Panc1 (cell line): ENCODE measurements around the gene BACE2.

Experiments used
- POLR2AphosphoS5 ChIP-seq: IDR thresholded peaks from 2 replicates; pipeline ENCODE4 v1.6.1; 2012; ENCODE audit warnings: mild to moderate bottlenecking, low read depth, low read length, moderate library complexity
- TF ChIP-seq, protein P1 (sequence below): fragments of 450-650 bp; IDR thresholded peaks from 2 replicates; pipeline ENCODE4 v1.5.1; 2017; ENCODE audit warnings: mild to moderate bottlenecking
- TF ChIP-seq, protein P2 (sequence below), 2 experiments: IDR thresholded peaks; 2 replicates each; pipeline ENCODE4 v1.6.1; 2011 to 2012; ENCODE audit warnings: low read depth in 2 of 2, control low read depth in 1 of 2, low read length in 1 of 2, mild to moderate bottlenecking in 1 of 2, moderate library complexity in 1 of 2; ENCODE audit not compliant: insufficient read depth in 1 of 2

DNA sequence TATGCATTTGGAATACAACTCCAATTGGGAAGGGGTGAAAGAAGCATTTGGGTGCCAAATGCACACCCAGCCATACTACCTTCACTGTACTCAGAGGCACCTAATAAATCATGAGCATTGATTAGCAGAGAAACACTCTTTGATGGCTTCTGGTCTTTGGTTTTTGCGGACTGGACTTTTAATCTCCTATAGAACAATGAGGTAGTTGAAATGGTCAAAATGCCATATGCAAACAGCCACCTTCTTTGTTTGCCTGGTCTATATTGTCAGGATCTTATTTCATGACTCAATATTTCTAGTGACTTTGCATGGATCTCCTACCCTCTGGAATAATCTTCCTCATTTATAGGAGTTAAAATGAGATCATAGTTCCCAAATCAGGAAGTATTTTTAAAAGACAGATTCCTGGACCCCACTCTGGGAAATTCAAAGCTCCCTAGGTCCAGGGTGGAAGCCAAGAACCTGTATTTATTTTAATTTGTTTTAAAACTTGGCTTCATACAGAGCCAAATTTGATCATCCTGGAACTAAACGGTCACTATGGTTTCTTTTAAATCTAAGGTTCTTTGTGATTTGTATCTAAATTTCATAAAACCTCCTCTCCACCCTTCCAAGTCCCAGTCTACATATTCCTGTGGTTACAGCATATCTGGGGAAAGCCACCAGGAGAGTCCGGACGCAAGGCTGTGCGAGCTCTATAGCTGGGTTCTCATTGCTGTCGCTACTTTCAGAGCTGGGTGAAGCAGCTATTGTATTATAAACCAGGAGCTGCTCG lies 157.4 kb downstream of the BACE2 start:
- TF ChIP-seq, protein P1, sequence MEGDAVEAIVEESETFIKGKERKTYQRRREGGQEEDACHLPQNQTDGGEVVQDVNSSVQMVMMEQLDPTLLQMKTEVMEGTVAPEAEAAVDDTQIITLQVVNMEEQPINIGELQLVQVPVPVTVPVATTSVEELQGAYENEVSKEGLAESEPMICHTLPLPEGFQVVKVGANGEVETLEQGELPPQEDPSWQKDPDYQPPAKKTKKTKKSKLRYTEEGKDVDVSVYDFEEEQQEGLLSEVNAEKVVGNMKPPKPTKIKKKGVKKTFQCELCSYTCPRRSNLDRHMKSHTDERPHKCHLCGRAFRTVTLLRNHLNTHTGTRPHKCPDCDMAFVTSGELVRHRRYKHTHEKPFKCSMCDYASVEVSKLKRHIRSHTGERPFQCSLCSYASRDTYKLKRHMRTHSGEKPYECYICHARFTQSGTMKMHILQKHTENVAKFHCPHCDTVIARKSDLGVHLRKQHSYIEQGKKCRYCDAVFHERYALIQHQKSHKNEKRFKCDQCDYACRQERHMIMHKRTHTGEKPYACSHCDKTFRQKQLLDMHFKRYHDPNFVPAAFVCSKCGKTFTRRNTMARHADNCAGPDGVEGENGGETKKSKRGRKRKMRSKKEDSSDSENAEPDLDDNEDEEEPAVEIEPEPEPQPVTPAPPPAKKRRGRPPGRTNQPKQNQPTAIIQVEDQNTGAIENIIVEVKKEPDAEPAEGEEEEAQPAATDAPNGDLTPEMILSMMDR: no peak
- no peak for TF ChIP-seq POLR2AphosphoS5
- TF ChIP-seq, protein P2, sequence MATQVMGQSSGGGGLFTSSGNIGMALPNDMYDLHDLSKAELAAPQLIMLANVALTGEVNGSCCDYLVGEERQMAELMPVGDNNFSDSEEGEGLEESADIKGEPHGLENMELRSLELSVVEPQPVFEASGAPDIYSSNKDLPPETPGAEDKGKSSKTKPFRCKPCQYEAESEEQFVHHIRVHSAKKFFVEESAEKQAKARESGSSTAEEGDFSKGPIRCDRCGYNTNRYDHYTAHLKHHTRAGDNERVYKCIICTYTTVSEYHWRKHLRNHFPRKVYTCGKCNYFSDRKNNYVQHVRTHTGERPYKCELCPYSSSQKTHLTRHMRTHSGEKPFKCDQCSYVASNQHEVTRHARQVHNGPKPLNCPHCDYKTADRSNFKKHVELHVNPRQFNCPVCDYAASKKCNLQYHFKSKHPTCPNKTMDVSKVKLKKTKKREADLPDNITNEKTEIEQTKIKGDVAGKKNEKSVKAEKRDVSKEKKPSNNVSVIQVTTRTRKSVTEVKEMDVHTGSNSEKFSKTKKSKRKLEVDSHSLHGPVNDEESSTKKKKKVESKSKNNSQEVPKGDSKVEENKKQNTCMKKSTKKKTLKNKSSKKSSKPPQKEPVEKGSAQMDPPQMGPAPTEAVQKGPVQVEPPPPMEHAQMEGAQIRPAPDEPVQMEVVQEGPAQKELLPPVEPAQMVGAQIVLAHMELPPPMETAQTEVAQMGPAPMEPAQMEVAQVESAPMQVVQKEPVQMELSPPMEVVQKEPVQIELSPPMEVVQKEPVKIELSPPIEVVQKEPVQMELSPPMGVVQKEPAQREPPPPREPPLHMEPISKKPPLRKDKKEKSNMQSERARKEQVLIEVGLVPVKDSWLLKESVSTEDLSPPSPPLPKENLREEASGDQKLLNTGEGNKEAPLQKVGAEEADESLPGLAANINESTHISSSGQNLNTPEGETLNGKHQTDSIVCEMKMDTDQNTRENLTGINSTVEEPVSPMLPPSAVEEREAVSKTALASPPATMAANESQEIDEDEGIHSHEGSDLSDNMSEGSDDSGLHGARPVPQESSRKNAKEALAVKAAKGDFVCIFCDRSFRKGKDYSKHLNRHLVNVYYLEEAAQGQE (IDR thresholded peaks at IDR 0.05; ENCODE audit: insufficient read depth in 1 of 2, low read depth in 2 of 2, low read length in 1 of 2): no peak
